ENCODE data around the gene PPFIBP2. TPM values are rescaled to one million over a fixed set of nuclear protein-coding genes. Genes with fewer than 3 reads are reported as not detected.

Gene PPFIBP2
- polyA plus RNA-seq, 1 experiment: 20.6 TPM

- no peaks in the 10 kb centered on the region for H3K36me3 ChIP-seq (ENCODE audit: control insufficient read depth, insufficient read depth, low read length)
These were observed 163.3 kb downstream of the PPFIBP2 start for GRCh38 chr11:7677071-7677470.

DNA sequence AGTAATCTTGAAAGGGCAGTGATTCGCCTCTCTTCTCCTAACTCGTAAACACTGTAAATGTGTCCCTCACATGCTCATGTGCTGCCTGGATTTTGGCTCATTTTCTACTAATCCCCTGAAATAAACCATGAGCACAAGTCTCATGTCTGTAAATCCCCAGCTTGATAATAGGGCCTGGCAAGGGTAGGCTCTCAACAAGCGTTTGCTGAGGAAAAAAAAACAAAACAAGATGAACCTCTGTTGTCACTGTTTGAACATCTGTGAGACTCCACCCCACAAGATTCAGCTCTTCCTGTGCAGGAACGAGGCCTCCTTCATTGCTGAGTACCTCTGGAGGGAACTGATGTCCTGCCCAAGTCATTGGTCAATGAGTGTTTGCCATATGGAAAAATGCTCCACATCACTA is 164.0 kb downstream of the PPFIBP2 start:
- CTCF ChIA-PET: interaction anchor here (0.6 to 2.6 kb wide), 10 partner anchors 9 to 420 kb away, joined by 3 to 7 read pairs (median 4); no protein-coding TSS in a partner anchor
- POLR2A ChIA-PET: interaction anchor here (0.6 to 0.7 kb wide), 2 partner anchors 126 to 222 kb away, joined by 4 to 5 read pairs; no protein-coding TSS in a partner anchor
- DNase-seq (ENCODE audit: low read depth): no peak
- Histone ChIP-seq H3K4me3 (ENCODE audit: low read depth, low read length) (no peak overlapping the region), H3K27me3 (ENCODE audit: control insufficient read depth, insufficient read depth, low read length) (no peaks in the 10 kb centered on the region), H3K36me3 (ENCODE audit: control insufficient read depth, insufficient read depth, low read length) (no peaks in the 10 kb centered on the region)
- no peak for TF ChIP-seq CTCF (IDR thresholded peaks at IDR 0.05; ENCODE audit: insufficient read depth, low read depth, low read length)

More at GRCh38 chr11:7677071-7677470, 163.3 kb downstream of the PPFIBP2 start:
- TF ChIP-seq CTCF (IDR thresholded peaks at IDR 0.05; ENCODE audit: insufficient read depth, low read depth, low read length): no peak
- POLR2A ChIA-PET: interaction anchor here (0.6 kb wide), 1 partner anchor 410 kb away, joined by 3 read pairs; no protein-coding TSS in a partner anchor
- CTCF ChIA-PET: interaction anchor here (0.6 to 2.6 kb wide), 8 partner anchors 9 to 235 kb away, joined by 3 to 7 read pairs (median 4); no protein-coding TSS in a partner anchor
- Histone ChIP-seq H3K27me3 (ENCODE audit: control insufficient read depth, insufficient read depth, low read length) (no peaks in the 10 kb centered on the region), H3K4me3 (ENCODE audit: low read depth, low read length) (no peak overlapping the region)
- DNase-seq (ENCODE audit: low read depth): peak; percentile 77

DNA sequence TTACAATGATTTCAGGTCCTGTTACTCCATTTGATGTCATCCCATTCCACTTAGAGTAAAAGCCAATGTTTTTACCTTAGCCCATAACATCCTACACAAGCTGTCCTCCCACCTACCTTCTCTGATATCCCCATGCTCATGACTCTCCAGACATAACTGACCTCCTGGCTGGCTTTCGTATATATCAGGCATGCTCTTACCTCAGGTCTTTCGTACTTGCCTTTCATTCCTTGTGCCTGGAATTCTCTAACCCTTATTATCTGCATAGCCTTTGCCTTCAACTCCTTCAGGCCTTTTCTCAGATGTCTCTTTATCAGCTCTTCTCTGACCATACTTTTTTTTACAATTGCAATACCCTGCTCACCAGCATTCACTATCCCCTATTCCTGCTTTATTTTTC is 169.8 kb downstream of the PPFIBP2 start:
- Histone ChIP-seq H3K27me3 (ENCODE audit: control insufficient read depth, insufficient read depth, low read length) (no peaks in the 10 kb centered on the region; the same call in 1 of the 2 replicates), H3K4me3 (ENCODE audit: low read depth, low read length) (no peak overlapping the region), H3K36me3 (ENCODE audit: control insufficient read depth, insufficient read depth, low read length) (no peaks in the 10 kb centered on the region)
- POLR2A ChIA-PET: no interaction called here
- no peak for DNase-seq (ENCODE audit: low read depth)
- TF ChIP-seq CTCF (IDR thresholded peaks at IDR 0.05; ENCODE audit: insufficient read depth, low read depth, low read length): no peak
- CTCF ChIA-PET: no interaction called here

GRCh38 chr11:7686761-7687160 is 173.0 kb downstream of the PPFIBP2 start:
- TF ChIP-seq CTCF (IDR thresholded peaks at IDR 0.05; ENCODE audit: insufficient read depth, low read depth, low read length): no peak
- DNase-seq (ENCODE audit: low read depth): no peak
- H3K4me3 ChIP-seq (ENCODE audit: low read depth, low read length): no peak overlapping the region
- CTCF ChIA-PET: interaction anchor here (1.0 to 2.4 kb wide), 11 partner anchors 9 to 589 kb away, joined by 3 to 18 read pairs (median 5); no protein-coding TSS in a partner anchor
- no peaks in the 10 kb centered on the region for H3K36me3 ChIP-seq (ENCODE audit: control insufficient read depth, insufficient read depth, low read length)
- no peaks in the 10 kb centered on the region; the same call in 1 of the 2 replicates for H3K27me3 ChIP-seq (ENCODE audit: control insufficient read depth, insufficient read depth, low read length)
- POLR2A ChIA-PET: no interaction called here

DNA sequence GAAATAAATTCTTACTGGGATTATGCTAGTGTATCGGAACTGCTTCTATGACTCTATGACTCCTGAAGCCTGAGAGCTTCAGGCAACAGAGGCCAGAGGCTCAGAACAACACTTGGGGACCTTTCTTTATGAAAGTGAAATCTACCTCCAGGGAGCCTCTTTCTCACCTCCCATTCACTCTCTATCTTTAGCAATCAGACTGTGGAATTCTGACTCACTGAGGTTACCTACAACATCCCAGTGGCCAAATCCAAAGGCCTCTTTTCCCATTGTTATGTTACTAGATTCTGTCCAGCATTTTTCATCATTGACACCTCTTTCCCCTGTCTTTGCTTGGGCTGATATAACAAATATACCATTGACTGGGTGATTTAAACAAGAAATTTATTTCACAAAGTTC is 173.6 kb downstream of the PPFIBP2 start:
- no peaks in the 10 kb centered on the region for H3K36me3 ChIP-seq (ENCODE audit: control insufficient read depth, insufficient read depth, low read length)
- CTCF ChIA-PET: interaction anchor here (0.6 to 2.4 kb wide), 18 partner anchors 10 to 730 kb away, joined by 3 to 18 read pairs (median 4); no protein-coding TSS in a partner anchor
- DNase-seq (ENCODE audit: low read depth): no peak
- H3K4me3 ChIP-seq (ENCODE audit: low read depth, low read length): no peak overlapping the region
- POLR2A ChIA-PET: no interaction called here
- no peaks in the 10 kb centered on the region; the same call in 1 of the 2 replicates for H3K27me3 ChIP-seq (ENCODE audit: control insufficient read depth, insufficient read depth, low read length)
- TF ChIP-seq CTCF (IDR thresholded peaks at IDR 0.05; ENCODE audit: insufficient read depth, low read depth, low read length): no peak
